Subcutaneous adipose tissue (tissue), 4 donors: ENCODE results near the gene MAP1LC3C. TPM values are rescaled to one million over a fixed set of nuclear protein-coding genes. Genes with fewer than 3 reads are reported as not detected.

Experiments
- CTCF ChIP-seq: fragments of 450-650 bp; IDR thresholded peaks from one replicate; pipeline ENCODE4 v1.5.1; 2016; ENCODE audit warnings: low read depth, mild to moderate bottlenecking, control low read depth, antibody characterized with exemption, moderate library complexity
- total RNA-seq, 4 donors: library from RNA; depleted of rRNA; stranded (reverse); fragments of >200 nt; gene quantifications; one replicate each; pipeline ENCODE4 v1.1.0, GENCODE V29; 2016

Gene MAP1LC3C
- 10 to 100 TPM in 3 of 4 donors, 1 to 10 TPM in 1; 3.1 to 48.1 (median 28.0) TPM for total RNA-seq

- TF ChIP-seq CTCF, result no peak
Measured at GRCh38 chr1:241999026-241999425, at the start of gene MAP1LC3C. Gene MAP1LC3C, minus strand, starts transcription at chr1:241999098. Its CDS starts 90 bp downstream, at chr1:241999008.

DNA sequence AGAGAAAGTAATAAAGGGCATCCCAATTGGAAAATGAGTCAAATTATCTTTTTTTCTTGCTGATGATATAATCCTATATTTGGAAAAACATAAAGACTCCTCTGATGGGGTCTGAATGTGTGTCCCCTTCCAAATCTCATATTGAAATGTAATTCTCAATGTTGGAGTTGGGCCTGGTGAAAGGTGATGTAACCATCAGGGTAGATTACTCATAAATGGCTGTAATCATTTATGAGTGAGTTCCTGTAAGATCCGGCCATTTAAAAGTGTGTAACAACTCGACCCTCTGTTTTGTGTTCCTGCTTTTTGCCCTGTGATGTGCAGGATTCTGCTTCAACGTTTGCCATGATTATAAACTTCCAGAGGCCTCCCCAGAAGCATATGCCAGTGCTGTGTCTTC, 44.3 kb upstream of the MAP1LC3C start:
- no peak for TF ChIP-seq CTCF

DNA sequence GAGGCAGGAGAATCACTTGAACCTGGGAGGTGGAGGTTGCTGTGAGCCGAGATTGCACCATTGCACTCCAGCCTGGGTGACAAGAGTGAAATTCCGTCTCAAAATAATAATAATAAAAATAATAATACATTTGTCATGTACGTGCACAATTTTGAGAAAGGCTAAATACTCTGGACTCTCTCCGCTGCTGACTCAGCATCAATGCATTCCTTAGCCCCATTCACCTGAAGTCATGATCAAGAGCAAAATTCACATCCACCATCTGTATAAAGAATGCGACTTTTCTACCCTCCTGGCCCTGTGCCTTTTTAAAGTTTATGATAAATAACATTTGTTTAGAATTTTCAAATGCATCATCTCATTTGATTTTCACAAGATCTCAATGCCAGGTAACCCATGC, 35.5 kb upstream of the MAP1LC3C start:
- no peak for TF ChIP-seq CTCF

DNA sequence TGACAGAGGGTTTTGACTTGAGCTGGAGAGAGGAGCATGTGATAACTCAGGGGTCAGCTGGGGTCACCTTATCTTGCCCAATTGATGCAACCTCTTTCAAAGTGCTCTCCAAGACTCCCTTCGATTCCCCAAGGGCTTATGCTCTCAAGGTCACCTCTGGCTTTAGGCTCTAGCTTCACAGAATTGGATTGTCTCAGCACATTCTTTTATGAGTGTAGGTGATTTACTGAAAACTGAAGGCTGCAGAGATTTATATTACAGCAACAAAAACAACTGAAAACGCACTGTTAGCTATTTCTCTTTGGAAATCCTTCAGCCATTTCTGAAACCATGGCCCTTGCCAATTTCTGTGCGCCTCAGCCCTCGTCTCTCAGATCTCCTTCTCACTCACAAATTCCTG, 34.5 kb upstream of the MAP1LC3C start:
- no peak for TF ChIP-seq CTCF

DNA sequence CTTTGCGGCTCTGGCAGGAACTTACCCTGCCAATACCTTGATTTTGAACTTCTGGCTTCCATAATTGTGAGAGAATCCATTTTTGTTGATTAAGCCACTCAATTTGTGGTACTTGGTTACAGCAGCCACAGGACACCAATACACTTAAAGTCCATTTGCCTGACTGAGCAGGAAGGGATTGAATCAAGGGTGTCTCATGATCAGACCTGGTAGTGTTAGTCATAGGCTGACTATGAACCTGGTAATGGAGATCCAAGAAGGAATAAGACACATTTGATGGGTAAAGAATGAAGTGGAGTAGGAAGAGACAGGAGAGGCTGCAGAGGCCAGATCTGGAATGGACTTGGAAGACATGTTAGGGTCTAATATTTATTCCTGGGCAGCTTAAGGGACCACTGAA, 31.2 kb upstream of the MAP1LC3C start:
- no peak for TF ChIP-seq CTCF

DNA sequence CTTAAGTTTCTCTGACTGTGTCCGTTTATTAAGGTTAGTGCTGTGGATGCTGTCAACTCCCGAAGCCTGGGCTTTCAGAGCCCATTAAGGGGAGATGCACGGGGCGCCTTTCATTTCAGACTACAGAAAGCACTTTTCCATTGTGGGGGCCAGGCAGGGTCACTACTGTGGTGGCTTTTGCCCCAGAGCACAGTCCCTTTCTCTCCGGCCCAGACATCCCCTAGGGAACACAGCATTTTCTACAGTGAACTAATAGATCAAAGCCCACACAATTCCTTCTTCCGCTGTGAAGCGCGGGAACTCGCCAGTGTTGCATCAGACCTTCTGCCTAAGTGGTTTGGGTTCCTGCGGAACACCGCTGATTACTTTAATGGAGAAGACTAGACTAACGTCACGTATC, 26.8 kb upstream of the MAP1LC3C start:
- no peak for TF ChIP-seq CTCF

DNA sequence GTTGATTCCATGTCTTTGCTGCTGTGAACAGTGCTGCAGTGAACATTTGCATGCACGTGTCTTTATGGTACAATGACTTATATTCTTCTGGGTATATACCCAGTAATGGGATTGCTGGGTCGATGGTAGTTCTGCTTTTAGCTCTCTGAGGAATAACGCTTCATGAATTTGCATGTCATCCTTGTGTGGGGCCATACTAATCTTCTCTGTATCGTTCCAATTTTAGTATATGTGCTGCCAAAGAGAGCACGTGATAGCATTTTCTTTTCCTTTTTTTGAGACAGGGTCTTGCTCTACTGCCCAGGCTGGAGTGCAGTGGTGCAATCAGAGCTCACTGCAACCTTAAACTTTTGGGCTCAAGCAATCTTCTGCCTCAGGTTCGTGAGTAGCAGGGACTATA, 24.9 kb upstream of the MAP1LC3C start:
- TF ChIP-seq CTCF, result no peak
